Esophagus squamous epithelium (tissue), 5 donors: ENCODE data around the gene ATAT1. TPM values are rescaled to one million over a fixed set of nuclear protein-coding genes. Genes with fewer than 3 reads are reported as not detected.
A peak's percentile ranks its signal among the peaks of the same experiment; 100 is the strongest.
"Not testable (repeated sequence)": the region's sequence is repeated elsewhere in the genome, so short reads cannot be mapped to it uniquely, and the experiment has no call there.

Source experiments
- DNase-seq: peaks from one replicate; lab custom pipeline; 2025; lab: John Stamatoyannopoulos, UW
- H3K27ac ChIP-seq, 4 donors: fragments of 200-600 bp; sonication (generic); one replicate each; pipeline ENCODE4 v1.5.1; 2016 to 2019; ENCODE audit warnings: mild to moderate bottlenecking in 1 of 4
- H3K27me3 ChIP-seq, 4 donors: fragments of 200-600 bp; sonication (generic); 1 replicate in 3 of 4; 2 replicates in 1 of 4; pipeline versions ENCODE4 v1.5.1 to v1.6.0; 2017 to 2021; ENCODE audit warnings: antibody characterized with exemption in 1 of 4
- H3K36me3 ChIP-seq, 3 donors: fragments of 200-600 bp; sonication (generic); one replicate each; pipeline ENCODE4 v1.5.1; 2016 to 2019
- H3K4me1 ChIP-seq, 3 donors: fragments of 200-600 bp; sonication (generic); one replicate each; pipeline ENCODE4 v1.5.1; 2017 to 2019
- H3K4me3 ChIP-seq, 4 donors: fragments of 200-600 bp; sonication (generic); 1 replicate in 3 of 4; 2 replicates in 1 of 4; pipeline ENCODE4 v1.5.1; 2016 to 2019; ENCODE audit warnings: mild to moderate bottlenecking in 2 of 4, moderate library complexity in 1 of 4
- H3K9me3 ChIP-seq, 3 donors: fragments of 200-600 bp; sonication (generic); one replicate each; pipeline ENCODE4 v1.5.1; 2016 to 2019
- CTCF ChIP-seq, 6 experiments: fragments of 450-650 bp in 4 of 6; fragments of 200-600 bp in 2 of 6; sonication (generic) in 2 of 6; IDR thresholded peaks; one replicate each; pipeline ENCODE4 v1.5.1; 2016 to 2019; ENCODE audit warnings: antibody characterized with exemption in 6 of 6, mild to moderate bottlenecking in 4 of 6, moderate library complexity in 4 of 6
- POLR2A ChIP-seq, 4 donors: fragments of 450-650 bp; IDR thresholded peaks; one replicate each; pipeline ENCODE4 v1.6.1; 2017; ENCODE audit warnings: antibody characterized with exemption in 4 of 4, mild to moderate bottlenecking in 4 of 4, moderate library complexity in 3 of 4
- WGBS, 2 donors: methylation state at CpG; one replicate each; pipeline ENCODE4 v1.1.5; 2018; 5-methylcytosine and 5-hydroxymethylcytosine counted together
- intact Hi-C: fragments of 100-400 bp; cut with DNase I; formaldehyde crosslinking; loops from one replicate; pipeline ENCODE4 v1.15.0; 2022
- total RNA-seq, 4 donors: library from RNA; depleted of rRNA; stranded (reverse); fragments of >200 nt; gene quantifications; one replicate each; pipeline ENCODE4 v1.1.0, GENCODE V29; 2016
- donor health status: DM: yes; HTN: yes; CAD: no.

The ATAT1 gene
- total RNA-seq, 4 donors from 2014 or later: 5.0 to 6.7 (median 6.3) TPM

- no peaks in the 10 kb centered on the region for H3K9me3 ChIP-seq
- peaks cover 24 to 100% (median 56%) of the 10 kb centered on the region in 3 donors for H3K36me3 ChIP-seq
- H3K27me3 ChIP-seq: no peaks in the 10 kb centered on the region
- no peak overlapping the region for H3K27ac ChIP-seq
- DNase-seq: no peak
- no peaks in the 10 kb centered on the region for H3K4me1 ChIP-seq
- TF ChIP-seq POLR2A (IDR thresholded peaks at IDR 0.05) (no peak), CTCF (IDR thresholded peaks at IDR 0.05) (no peak)
- intact Hi-C loops: no loop called here
- 92 to 94% methylated on average over 28 of the region's 34 CpGs for WGBS, 2 donors
- H3K4me3 ChIP-seq: no peak overlapping the region
Measured at GRCh38 chr6:30664994-30665767, 38.5 kb downstream of the ATAT1 start.

- H3K4me3 ChIP-seq, DNase-seq, H3K27me3 ChIP-seq, H3K27ac ChIP-seq, intact Hi-C loops, H3K9me3 ChIP-seq: not testable (repeated sequence)
- 47 to 100% methylated on average over 1 to 2 of the region's 2 CpGs for WGBS, 2 donors
- Histone ChIP-seq H3K4me1 (peaks cover 2 to 10% (median 4%) of the 10 kb centered on the region in 3 donors), H3K36me3 (peaks cover 20 to 98% (median 63%) of the 10 kb centered on the region in 3 donors)
Measured at GRCh38 chr6:30666300-30666699, 39.6 kb downstream of the ATAT1 start.

GRCh38 chr6:30670760-30671527 is 44.3 kb downstream of the ATAT1 start:
- intact Hi-C loops: no loop called here
- 88 to 89% methylated on average over 27 of the region's 27 CpGs for WGBS, 2 donors
- Histone ChIP-seq H3K4me1 (peaks cover 13 to 27% (median 17%) of the 10 kb centered on the region in 3 donors), H3K4me3 (no peak overlapping the region), H3K27me3 (no peaks in the 10 kb centered on the region), H3K36me3 (peaks cover 0 to 55% (median 18%) of the 10 kb centered on the region in 3 donors), H3K27ac (no peak overlapping the region), H3K9me3 (no peaks in the 10 kb centered on the region)
- TF ChIP-seq CTCF (IDR thresholded peaks at IDR 0.05) (no peak), POLR2A (IDR thresholded peaks at IDR 0.05) (no peak)
- DNase-seq: no peak

- intact Hi-C loops: no loop called here
- H3K4me1 ChIP-seq: peaks cover 13 to 27% (median 17%) of the 10 kb centered on the region in 3 donors
- peak within 1 kb of the TSS; percentile 80 to 90 (median 89) for H3K27ac ChIP-seq
- peak; percentile 71 for DNase-seq
- H3K27me3 ChIP-seq: no peaks in the 10 kb centered on the region
- TF ChIP-seq POLR2A (IDR thresholded peaks at IDR 0.05): peak in 2 of 4 donors; percentile 26 to 55
- peak; percentile 73 to 94 (median 84) for TF ChIP-seq CTCF (IDR thresholded peaks at IDR 0.05)
- peak within 1 kb of the TSS; percentile 86 to 96 (median 88) for H3K4me3 ChIP-seq
- 0 to 1% methylated on average over 21 to 25 of the region's 57 CpGs for WGBS, 2 donors
- peaks cover 8 to 55% (median 27%) of the 10 kb centered on the region in 3 donors for H3K36me3 ChIP-seq
- no peaks in the 10 kb centered on the region for H3K9me3 ChIP-seq
Measured at GRCh38 chr6:30672445-30673253, 46.0 kb downstream of the ATAT1 start, which contains the start of gene DHX16. Gene DHX16, minus strand, starts transcription at chr6:30673006. Its CDS starts 165 bp downstream, at chr6:30672841.

GRCh38 chr6:30676660-30677285 is 50.1 kb downstream of the ATAT1 start:
- intact Hi-C loops: no loop called here
- 71 to 84% methylated on average over 9 to 10 of the region's 10 CpGs for WGBS, 2 donors
- Histone ChIP-seq H3K9me3 (no peaks in the 10 kb centered on the region), H3K4me1 (peaks cover 24 to 45% (median 32%) of the 10 kb centered on the region in 3 donors), H3K4me3 (no peak overlapping the region), H3K27ac (no peak overlapping the region), H3K27me3 (no peaks in the 10 kb centered on the region), H3K36me3 (peaks cover 8 to 47% (median 21%) of the 10 kb centered on the region in 3 donors)
- DNase-seq: no peak
- TF ChIP-seq POLR2A (IDR thresholded peaks at IDR 0.05): no peak
- no peak for TF ChIP-seq CTCF (IDR thresholded peaks at IDR 0.05)
